HPDE6-E6E7 (cell line): Measurements from ENCODE around the gene FMNL3.
A peak's percentile ranks its signal among the peaks of the same experiment; 100 is the strongest.

Experiments
- DNase-seq: peaks from one replicate; pipeline ENCODE4 v3.0.0; 2011; ENCODE audit warnings: missing footprints; ENCODE audit errors: extremely low spot score

The FMNL3 gene

DNA sequence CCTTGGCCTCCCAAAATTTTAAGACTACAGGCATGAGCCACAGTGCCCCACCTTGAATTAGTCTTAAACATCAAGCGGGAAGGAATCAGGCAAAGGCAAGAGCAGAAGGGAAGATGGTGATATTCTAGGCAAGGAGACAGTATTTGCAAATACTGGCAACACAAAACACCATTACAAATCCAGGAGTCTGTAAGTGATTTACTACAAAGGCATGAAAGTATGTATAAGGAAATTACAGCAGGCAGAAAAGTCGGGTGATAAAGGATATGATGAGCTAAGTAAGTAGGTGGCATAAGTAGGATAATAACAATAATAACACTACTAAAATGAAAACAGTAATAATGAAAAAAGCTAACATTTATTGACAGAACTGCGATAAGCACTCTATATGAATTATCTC lies 28.5 kb downstream of the FMNL3 start:
- no peak for DNase-seq

DNA sequence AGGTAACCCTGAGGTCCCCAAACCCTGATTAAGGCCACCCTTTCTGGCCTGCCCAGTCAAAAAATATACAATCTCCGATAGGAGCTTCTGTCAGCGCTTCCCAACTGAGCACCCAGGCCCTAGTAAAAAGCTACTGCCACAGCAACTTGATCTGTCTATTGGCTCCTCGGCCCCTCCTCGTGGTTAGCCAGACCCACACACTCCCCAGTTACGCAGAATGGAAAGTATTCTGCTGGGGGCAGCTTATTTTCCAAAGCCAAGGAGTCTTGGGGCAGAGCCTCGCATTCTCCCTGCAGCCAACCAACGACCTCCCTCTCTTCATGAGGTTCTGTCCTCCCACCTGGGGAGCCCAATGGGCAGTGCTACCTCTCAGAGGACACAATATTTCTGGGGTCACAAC lies 32.1 kb downstream of the FMNL3 start:
- DNase-seq: no peak

DNA sequence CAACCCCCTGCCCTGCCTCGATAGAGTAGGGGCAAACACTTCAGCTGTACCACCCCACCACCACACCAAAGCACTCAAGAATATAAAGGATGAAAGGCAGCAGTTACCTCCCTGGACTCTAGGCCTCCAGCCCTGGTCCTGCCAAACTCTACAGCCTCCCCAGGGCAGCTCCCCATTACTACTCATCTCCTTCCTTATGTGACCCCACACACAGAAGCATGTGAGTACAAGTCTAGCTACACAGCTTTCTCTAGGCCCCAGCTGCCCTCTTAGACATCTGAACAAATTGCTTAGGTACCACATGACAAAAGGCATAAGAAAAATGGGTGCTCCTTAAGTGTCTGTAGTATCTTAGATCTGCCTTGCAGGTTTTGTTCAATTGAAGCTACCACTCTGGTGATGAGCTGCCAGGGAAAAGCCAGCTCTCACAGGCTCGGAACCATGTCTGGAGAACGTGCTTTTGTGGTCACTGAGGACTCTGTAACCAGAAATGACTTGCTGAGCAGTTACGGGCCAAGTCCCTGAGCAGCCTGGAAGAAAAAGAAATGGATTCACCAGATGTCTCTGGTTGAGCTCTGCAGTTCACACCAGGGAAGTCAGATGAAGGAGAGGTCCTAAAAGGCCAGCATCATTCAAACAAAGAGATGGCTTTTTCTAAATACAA lies 32.8 kb downstream of the FMNL3 start:
- no peak for DNase-seq

DNA sequence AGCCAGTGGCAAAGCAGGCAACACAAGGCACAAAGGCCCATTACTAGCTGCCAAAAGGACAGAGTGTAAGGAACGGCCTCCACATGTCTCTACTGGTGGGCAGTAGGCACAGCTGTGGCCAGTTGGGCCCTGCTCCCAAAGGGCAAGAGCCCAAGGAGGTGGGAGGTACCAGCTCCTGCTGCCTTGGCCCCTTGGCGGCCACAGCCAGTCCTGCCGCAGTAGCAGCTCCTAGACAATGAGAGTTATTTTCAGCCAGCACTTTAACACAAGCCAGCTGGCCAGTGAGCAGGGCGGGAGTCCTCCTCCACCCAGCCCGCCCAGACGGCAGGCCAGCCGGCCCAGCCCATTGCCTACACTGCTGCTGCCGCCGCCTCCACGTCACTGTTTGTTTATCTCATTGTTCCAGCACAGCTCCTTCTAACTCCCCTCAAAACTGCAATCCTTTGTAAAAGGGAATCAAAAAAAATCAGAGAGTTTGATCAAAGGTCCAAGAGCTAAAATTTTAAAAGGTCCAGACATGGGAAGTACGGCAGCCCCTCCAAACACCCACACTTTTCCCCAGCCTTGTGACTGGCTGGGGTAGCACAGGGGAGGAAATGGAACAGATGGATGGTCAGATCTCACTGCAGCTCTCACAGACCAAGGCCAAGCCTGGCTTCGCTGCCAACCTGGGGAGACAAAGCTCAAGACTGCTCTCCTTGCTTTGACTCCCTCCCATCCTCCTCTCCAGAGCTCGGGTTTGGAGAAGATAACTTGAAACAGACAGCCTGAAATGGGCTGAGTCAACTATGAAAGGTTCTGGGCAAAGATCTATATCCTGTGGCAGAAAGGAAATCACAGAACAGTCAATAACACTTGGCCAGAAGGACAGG lies 33.5 kb downstream of the FMNL3 start:
- DNase-seq: no peak

DNA sequence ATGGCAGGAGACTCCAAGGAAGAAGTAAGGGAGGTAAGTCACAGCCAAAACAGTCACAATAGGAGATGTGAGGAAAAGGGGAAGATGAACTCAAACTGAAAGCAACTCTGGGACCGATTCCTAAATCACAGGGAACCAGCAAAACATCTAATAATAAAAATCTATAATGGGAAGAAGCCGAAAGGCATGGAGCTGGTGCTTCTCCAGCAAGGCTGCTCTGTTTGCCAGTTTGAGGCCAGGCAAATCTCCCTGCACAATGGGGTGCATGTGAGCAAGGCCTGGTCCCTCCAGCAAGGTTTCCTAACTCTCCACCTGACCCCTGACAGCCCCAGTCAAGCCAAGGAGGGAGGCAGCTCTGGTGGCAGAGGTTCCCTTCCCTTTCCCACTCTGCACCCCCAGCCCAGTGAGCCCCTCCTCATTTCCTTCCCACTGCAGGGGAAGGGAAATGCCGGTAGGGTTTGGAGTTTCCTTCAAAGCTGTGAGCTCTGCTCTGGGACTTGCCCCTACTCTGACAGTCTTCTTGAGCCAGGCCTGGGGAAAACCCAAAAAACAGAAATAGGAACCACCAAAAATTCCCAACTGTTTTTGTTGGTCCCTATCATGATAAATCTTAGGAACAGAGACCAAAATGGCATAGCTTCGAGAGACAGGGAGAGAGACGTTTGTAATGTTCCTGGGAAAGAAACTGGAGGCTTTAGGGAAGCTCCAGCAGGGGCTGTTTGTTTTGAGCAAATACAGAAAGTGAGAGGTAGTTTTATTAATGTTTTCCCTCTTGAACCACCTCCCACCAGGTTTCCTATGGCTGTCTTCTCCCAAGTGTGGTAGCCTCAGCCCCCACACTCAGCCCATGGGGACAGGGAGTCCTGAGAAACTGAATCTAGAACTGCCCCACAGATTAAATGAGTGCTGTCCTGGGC lies 34.6 kb downstream of the FMNL3 start:
- DNase-seq: no peak

DNA sequence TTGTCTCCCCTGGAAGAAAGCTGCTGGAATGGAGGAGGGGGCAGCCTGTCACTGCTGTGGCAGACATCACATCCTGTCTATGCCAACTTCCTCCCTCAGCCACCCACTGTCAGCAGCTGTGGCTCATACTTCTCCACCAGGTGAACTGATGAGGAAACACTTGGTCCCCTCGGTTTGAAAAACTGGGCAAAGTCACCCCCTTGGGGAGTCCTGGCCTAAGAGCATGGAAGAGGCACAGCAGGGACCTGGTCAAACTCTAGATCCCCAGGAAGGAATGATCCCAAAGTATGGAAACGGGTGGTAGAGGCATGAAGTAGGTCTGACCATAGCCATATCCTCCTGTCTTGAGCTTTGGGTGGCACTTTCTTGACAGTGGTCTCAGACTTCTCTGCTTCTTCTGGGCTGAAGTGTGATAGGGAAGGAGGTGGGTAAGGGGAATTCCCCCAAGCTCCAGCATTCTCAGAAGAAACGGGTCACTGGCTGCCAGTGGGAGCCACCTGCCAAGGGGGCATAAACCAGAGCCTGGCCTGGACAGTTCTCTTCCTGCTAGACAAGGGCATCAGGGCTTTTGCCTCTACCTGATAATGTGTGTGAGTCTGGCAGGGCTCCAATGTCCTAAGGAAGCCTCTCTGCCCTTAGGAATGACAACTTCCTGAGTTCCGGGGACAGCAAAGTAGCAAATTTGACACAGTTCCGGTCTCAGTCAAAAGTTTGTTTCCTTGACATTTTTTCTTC lies 36.0 kb downstream of the FMNL3 start:
- no peak for DNase-seq

DNA sequence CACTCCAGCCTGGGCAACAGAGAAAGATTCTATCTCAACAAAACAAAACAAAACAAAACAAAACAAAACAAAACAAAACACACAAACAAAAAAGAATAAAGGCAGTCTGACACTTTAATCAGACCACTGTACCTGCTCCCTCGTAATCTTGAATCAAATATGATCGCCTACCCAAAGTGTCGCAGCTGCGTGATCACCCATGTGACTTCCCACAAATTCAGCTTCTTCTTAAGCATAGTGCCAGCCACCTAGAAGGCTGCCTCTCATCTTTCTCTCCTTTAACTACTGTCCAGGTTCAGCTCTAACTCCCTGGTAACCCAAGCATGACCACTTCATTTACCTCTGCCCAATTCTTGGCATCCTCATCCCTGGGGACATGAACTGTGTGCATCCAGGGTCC lies 37.4 kb downstream of the FMNL3 start:
- no peak for DNase-seq

DNA sequence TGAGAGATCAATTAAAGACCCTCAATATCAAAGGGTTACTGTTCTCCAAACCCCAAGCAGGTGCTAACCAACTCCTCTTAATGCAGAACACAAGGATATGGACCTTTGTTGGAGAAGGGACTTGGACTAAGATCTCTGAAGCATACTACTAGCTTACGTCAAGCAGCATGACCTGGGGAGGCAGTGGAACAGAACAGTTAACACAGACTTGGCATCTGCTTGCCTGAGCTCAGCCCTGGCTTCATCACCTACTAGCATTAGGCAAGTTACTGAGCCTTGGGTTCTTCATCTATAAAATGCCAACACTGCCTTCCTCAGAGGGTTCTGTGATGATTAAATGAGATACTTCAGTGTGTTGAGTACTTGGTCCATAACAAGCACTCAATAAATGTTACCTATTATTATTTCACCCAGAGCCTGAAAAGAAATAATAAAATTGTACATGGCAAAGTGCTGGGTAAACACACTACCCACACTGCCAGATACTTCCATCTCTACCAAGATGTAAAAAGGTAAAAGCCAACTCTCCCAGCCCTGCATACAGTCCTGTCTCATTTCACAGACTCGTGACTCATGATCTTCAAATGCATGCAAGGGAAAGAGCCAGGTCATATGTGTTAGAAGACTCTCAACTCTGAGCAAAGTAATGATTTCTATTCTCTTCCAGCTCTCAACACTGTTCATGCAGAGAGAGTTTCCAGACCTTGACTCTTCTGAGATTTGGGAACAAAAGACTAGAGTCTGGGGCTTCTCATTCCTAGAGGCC lies 39.7 kb downstream of the FMNL3 start:
- DNase-seq: no peak

DNA sequence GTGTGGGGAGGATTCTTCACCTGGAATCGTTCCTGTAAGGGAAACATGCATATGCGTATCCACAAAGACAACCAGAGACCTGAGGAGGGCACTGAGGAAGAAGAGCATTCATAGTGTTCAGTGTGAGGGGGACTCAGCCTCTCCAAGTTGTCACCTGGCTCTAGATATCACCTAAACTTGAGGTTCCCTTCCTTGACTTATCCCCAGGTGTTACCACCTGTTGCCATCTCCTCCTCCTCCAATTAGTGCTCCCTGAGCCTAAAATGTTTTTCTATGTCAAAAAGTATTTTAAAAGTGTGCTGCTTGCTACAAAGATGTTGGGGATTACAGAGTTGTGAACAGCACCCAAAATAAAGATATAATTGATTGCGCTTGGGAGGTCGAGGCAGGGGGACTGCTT lies 41.0 kb downstream of the FMNL3 start:
- no peak for DNase-seq

DNA sequence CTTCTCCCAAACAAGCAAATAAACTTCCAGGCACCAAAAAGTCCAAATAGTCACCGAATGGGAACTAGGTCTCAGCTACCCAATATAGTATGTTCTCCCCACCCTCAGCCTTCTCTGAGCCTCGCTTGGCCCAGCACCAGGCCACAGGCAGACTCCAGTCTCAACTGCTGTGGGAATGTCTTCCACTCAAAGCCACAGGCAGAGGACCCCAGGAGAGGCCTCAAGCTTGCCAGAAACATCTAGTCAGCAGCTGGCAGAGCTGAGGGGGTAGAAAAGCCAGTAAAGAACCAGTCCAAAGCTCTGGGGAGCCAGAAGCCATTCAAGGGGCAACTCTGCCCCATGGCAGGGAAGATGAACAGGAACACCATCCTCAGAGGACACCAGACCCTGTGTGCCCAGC lies 41.8 kb downstream of the FMNL3 start:
- no peak for DNase-seq

DNA sequence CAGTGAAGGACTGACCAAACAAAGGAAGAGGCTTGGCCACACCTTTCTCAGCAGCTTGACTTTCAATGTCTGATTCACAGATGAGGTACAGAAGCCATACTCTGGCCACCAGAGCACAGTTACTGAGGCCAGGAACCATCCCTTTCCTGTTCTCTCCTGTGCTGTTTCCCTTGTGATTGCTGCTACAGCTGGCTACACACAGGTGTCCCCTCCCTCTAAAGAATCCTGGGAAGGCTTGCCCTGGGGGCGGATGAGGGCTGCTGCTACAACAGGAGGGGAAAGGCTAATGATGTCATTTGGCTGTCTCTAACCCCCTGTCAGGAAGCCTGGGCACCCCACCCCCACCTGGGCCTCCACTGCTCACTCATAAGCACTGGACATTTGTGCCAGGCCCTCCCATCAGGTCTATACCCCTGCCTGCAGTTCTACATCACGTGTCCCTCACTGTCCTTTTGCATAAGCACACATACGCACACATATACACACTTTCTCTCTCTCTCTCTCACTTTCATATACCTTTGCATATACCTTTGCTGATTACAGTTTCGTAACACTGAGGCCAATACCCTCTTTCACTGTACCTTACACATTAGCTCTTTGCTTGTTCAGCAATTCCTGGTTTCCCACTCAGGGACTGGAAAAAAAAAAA lies 42.5 kb downstream of the FMNL3 start:
- DNase-seq: no peak

DNA sequence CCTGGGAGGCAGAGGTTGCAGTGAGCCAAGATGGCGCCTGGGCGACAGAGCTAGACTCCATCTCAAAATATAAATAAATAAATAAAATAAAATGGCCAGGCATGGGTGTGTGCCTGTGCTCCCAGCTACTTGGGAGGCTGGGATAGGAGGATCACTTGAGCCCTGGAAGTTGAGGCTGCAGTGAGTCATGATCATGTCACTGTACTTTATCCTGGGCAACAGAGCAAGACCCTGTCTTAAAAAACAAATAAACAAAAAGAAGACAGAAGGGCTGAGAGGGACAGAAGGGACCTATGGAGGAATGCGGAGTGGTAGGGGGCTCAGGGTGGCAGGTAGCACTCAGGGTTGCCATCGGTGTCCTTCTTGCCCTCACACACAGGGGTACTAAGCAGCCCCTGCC lies 43.0 kb downstream of the FMNL3 start:
- no peak for DNase-seq

DNA sequence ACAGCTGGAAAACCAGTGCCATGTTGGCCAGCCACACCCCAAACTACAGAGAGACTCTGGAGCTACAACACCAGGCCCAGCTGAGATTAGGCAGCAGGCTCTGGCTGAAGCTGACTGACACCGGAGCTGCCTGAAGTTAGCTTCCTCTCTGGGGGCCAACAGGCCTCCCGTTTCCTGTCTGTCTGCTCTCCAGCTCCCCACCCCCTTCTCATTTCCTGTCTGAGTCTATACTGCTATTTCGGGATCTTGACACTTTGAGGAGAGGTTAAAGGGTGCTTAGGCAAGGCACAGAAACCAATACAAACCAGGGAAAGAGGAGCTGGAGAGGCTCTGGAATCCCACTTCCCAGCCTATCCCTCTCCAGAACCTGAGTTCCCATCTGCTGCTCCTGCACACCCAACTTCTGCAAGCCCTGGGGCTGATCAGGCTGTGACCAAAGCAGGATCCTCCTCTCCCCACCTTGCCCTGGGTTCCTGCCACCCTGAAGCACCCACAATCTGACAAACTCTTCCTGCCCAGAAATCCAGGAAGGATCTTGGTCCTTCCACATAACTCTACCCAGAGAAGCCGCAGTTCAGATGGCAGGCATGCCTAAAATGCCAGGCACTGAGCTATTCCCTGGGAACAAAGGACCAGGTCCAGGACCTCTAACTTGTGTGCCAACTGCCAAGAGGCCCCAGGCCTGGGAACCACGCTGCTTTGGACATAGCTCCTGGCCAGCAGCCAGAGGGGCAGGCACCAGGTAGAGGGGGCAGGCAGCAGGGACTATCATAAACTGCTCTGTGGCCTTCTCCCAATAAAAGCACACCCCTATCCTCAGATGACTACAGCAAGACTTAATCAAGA lies 44.0 kb downstream of the FMNL3 start:
- DNase-seq: peak; percentile 56

DNA sequence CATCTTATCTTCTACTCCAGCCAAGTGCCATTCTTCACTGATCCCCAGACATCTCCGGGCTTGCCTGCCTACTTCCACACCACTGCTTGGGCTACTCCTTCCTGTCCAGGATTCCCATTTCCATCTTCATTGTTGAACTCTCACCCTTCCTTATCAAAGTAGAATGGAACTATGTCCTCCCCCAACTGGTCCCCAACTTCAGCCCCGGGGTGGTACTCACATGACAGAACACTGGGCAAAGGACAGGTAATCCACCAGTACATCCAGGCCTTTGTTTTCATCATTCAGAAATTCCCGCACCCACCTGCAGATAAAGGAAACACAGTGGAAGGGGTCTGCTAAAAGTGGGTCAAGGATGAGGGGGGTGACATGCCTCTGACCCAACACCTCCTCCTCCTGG lies 45.5 kb downstream of the FMNL3 start:
- no peak for DNase-seq

DNA sequence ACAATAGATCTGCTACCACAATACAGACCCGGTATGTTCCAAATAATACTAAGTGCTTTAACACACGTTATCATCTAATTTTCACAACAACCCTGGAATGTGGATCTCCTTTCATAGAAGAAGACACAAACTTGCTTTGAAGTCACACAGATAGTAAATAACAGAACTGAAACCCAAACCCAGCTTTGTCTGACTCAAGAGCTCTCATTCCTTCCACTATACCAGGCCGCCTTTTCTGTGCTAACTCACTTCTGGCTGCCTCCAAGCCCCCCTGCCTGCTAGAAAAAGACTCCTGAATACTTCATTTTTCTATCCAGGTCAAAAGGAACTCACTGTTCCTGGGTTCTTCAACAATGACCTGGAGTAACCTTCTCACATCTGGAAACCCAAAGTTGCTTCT lies 46.0 kb downstream of the FMNL3 start:
- DNase-seq: no peak

DNA sequence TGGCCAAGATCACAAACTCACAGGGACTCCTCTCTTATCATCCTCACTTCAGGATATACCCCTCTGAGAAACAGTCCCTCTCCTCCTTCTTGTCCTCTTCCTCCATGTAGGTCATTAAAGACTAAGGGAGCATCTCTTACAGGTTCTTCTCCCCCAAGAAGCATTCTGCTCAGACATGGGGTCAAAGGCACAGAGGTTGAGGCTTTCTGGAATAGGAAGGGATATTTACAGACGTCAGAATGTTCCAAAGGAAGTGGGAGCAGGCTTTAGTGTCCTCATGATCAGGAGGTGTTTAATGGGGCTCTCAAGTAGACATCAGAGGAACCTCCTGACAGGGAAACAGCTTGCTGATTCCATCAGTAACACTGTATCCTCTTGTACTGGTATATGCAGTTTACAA lies 47.5 kb downstream of the FMNL3 start:
- no peak for DNase-seq

DNA sequence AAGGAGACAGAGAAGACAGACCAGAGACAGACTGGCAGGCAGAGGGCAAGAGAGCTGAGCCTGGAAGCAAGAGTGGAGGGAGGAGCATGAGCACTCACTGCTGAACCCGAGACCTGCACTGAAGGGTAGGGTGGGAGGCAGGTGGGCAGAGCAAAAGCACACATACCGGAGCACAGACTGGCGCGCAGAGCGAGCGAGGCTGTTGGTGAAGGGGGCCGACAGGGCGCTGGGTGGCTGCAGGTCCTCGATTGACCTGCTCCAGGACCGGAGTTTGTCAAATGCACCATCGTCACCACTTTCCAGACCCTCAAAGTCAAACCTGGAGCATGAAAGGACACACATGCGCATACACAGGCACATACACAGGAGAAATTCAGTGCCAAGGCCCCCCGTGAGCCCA lies 48.9 kb downstream of the FMNL3 start:
- no peak for DNase-seq

DNA sequence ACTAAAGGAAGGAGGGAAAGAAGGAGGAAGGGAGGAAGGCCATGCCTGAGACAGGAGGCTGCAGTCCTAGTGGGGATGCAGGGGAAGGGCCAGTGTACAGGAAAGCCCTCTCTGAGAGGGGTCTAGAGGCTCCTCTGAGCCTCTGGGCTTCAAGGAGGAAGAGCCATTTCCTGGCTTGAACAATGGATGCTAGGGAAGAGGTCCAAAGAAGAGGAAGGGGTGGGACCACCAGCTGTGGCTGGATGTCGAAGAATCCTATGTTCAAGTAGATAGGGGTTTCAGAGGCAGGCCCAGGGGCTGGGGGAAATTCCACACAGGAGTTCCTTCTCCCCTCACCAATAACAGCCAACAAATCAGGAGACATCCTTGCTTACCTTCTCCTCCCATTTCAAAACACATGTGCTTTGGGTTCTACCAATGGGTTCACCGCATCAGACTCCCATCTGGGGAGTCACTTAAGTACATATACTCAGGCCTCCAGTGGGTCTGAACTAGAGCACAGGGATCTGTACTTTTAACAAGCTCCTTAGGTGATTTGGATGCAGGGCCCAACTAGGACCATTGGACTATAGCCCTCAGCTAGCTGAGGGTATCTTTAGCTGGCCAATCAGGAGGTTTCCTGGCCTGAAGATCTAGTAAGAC lies 51.5 kb downstream of the FMNL3 start:
- DNase-seq: no peak

DNA sequence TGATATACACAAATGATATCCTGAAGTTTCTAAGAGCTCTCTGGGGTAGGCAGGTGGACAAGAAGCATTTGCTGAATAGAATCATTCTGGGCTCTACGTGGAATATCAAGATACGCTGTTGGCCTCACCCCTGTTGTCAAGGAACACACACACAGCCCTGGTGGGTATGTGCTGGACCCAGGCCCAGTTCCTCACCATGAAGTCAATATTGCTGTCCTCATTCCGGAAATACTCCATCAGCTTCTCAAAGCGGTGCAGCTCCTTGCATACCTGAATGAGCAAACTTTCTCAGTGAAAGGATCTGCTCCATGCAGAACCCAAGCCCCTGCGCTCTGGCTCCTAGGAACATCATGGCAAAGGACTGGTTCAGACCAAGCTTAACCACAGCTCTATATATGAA lies 52.5 kb downstream of the FMNL3 start:
- no peak for DNase-seq
